Neural progenitor cell (in vitro differentiated cells): ENCODE results near the gene LTA. TPM values are rescaled to one million over a fixed set of nuclear protein-coding genes. Genes with fewer than 3 reads are reported as not detected.

Experiments used
- DNase-seq: peaks from one replicate; pipeline ENCODE4 v3.0.0-alpha.2; 2016; ENCODE audit warnings: low spot score
- H2AFZ ChIP-seq: fragments of 200-600 bp; sonication (generic); replicated peaks from 2 replicates; pipeline ENCODE4 v1.6.1; 2016; ENCODE audit warnings: antibody characterized with exemption
- H3F3A ChIP-seq: fragments of 200-600 bp; sonication (generic); 2 replicates; pipeline ENCODE4 v1.6.1; 2016; ENCODE audit warnings: antibody characterized with exemption, low read depth
- H3K27ac ChIP-seq: fragments of 200-600 bp; sonication (generic); 2 replicates; pipeline ENCODE4 v1.5.1; 2016; ENCODE audit warnings: mild to moderate bottlenecking
- H3K27me3 ChIP-seq: fragments of 200-600 bp; sonication (generic); 2 replicates; pipeline ENCODE4 v1.6.1; 2016; ENCODE audit warnings: mild to moderate bottlenecking, moderate library complexity
- H3K36me3 ChIP-seq: fragments of 200-600 bp; sonication (generic); 2 replicates; pipeline ENCODE4 v1.5.1; 2016
- H3K4me1 ChIP-seq: fragments of 200-600 bp; sonication (generic); 2 replicates; pipeline ENCODE4 v1.6.1; 2016; ENCODE audit warnings: mixed run types
- H3K4me2 ChIP-seq: fragments of 200-600 bp; sonication (generic); 2 replicates; pipeline ENCODE4 v1.6.1; 2016
- H3K4me3 ChIP-seq: fragments of 200-600 bp; sonication (generic); 2 replicates; pipeline ENCODE4 v1.5.1; 2016
- H3K79me2 ChIP-seq: fragments of 200-600 bp; sonication (generic); 2 replicates; pipeline ENCODE4 v1.6.1; 2016; ENCODE audit warnings: low read depth
- H3K9ac ChIP-seq: fragments of 200-600 bp; sonication (generic); 2 replicates; pipeline ENCODE4 v1.6.1; 2016
- H3K9me3 ChIP-seq: fragments of 200-600 bp; sonication (generic); 2 replicates; pipeline ENCODE4 v1.5.1; 2016; ENCODE audit warnings: low read depth
- H4K20me1 ChIP-seq: fragments of 200-600 bp; sonication (generic); 2 replicates; pipeline ENCODE4 v1.6.1; 2016; ENCODE audit warnings: low read depth
- H3K27ac Mint-ChIP-seq: 3 replicates; pipeline ENCODE4 v1.8.0; 2021; ENCODE audit warnings: mixed read lengths
- H3K27me3 Mint-ChIP-seq: 2 replicates; pipeline ENCODE4 v1.8.0; 2022; ENCODE audit warnings: low read depth, mild to moderate bottlenecking, inconsistent platforms, moderate library complexity, mixed read lengths; ENCODE audit not compliant: insufficient read depth
- H3K36me3 Mint-ChIP-seq: 3 replicates; pipeline ENCODE4 v1.8.0; 2021; ENCODE audit warnings: mixed read lengths
- H3K4me1 Mint-ChIP-seq: 3 replicates; pipeline ENCODE4 v1.8.0; 2021; ENCODE audit warnings: mixed read lengths
- H3K4me3 Mint-ChIP-seq: 3 replicates; pipeline ENCODE4 v1.8.0; 2021; ENCODE audit warnings: mild to moderate bottlenecking, moderate library complexity, mixed read lengths
- H3K9me3 Mint-ChIP-seq: 3 replicates; pipeline ENCODE4 v1.8.0; 2020; ENCODE audit warnings: mixed read lengths
- CTCF ChIP-seq: fragments of 200-600 bp; sonication (generic); IDR thresholded peaks from 2 replicates; pipeline ENCODE4 v1.5.1; 2017; ENCODE audit warnings: antibody characterized with exemption, mild to moderate bottlenecking
- EZH2 ChIP-seq: fragments of 200-600 bp; sonication (generic); IDR thresholded peaks from 2 replicates; pipeline ENCODE4 v1.6.1; 2017; ENCODE audit warnings: antibody characterized with exemption, mild to moderate bottlenecking, moderate library complexity
- EZH2phosphoT487 ChIP-seq: fragments of 200-600 bp; sonication (generic); IDR thresholded peaks from 2 replicates; pipeline ENCODE4 v1.6.1; 2017; ENCODE audit warnings: antibody characterized with exemption
- total RNA-seq: library from RNA; depleted of rRNA; stranded (reverse); fragments of >200 nt; gene quantifications from 2 replicates; pipeline ENCODE4 v1.2.3, GENCODE V29; 2015; ENCODE audit warnings: low replicate concordance

Gene LTA
- total RNA-seq, 1 donor from 2014 or later, result not detected

- H4K20me1 ChIP-seq, result peaks cover 58% of the 10 kb centered on the region
- Mint-ChIP-seq H3K27ac (peak overlapping the region; percentile 100), H3K4me3 (peak overlapping the region; percentile 100), H3K36me3 (peaks cover 45% of the 10 kb centered on the region), H3K27me3 (peaks cover 6% of the 10 kb centered on the region), H3K4me1 (peaks cover 44% of the 10 kb centered on the region), H3K9me3 (no peaks in the 10 kb centered on the region)
- peaks cover 16% of the 10 kb centered on the region for H3K4me1 ChIP-seq
- H2AFZ ChIP-seq, result no peak overlapping the region
- DNase-seq, result no peak
- H3K79me2 ChIP-seq, result peaks cover 76% of the 10 kb centered on the region
- peak overlapping the region; percentile 89 for H3K4me2 ChIP-seq
- H3K9me3 ChIP-seq, result no peaks in the 10 kb centered on the region
- H3K27ac ChIP-seq, result no peak overlapping the region
- peaks cover 61% of the 10 kb centered on the region for H3F3A ChIP-seq
- H3K27me3 ChIP-seq, result no peaks in the 10 kb centered on the region
- no peak for TF ChIP-seq CTCF
- no peak for TF ChIP-seq EZH2phosphoT487
- no peak for TF ChIP-seq EZH2
- peak overlapping the region; percentile 96 for H3K4me3 ChIP-seq
- H3K36me3 ChIP-seq, result peaks cover 32% of the 10 kb centered on the region
- H3K9ac ChIP-seq, result peak overlapping the region; percentile 99
These were observed 31.4 kb upstream of the LTA start for GRCh38 chr6:31540640-31541039.

DNA sequence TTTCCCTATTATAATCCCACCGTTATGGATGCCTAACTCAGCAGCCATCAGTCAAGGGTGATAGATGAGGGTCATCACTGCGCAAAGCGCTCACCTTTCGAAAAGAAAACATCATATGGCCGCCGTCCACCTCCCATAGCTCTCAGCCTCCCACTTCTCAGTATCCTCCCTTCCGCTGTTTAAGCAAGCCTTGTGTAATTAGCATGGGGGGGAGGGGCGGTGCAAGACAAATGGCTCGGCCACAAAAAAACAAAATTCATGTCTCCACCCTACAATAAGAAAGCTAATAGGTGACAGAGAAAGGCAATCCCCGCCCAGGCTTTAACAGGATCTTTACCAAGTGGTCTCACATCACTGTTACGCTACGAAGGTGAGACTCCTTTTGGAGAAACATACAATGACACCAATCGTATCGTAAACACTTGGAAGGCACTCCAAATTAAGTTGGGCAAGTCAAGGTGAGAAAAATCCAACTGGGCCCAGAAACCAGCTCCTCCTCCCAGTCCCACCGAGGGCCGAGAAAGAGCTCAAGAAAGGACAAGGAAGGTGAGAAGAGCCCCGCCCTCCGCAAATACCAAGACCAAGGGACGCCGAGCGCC is 30.9 kb upstream of the LTA start:
- DNase-seq, result peak; percentile 53
- Histone ChIP-seq H3K4me2 (peak overlapping the region; percentile 89), H3K79me2 (peaks cover 73% of the 10 kb centered on the region), H3K27me3 (no peaks in the 10 kb centered on the region), H2AFZ (peak overlapping the region; percentile 30), H3K9me3 (no peaks in the 10 kb centered on the region), H3K36me3 (peaks cover 28% of the 10 kb centered on the region), H3F3A (peaks cover 56% of the 10 kb centered on the region), H4K20me1 (peaks cover 52% of the 10 kb centered on the region), H3K4me3 (peak overlapping the region; percentile 96), H3K27ac (peak overlapping the region; percentile 100), H3K4me1 (peaks cover 21% of the 10 kb centered on the region), H3K9ac (peak overlapping the region; percentile 99)
- H3K9me3 Mint-ChIP-seq, result no peaks in the 10 kb centered on the region
- H3K27me3 Mint-ChIP-seq, result peaks cover 6% of the 10 kb centered on the region
- H3K4me1 Mint-ChIP-seq, result peaks cover 49% of the 10 kb centered on the region
- TF ChIP-seq EZH2phosphoT487 (no peak), CTCF (no peak), EZH2 (no peak)
- H3K4me3 Mint-ChIP-seq, result peak overlapping the region; percentile 100
- H3K27ac Mint-ChIP-seq, result peak overlapping the region; percentile 100
- H3K36me3 Mint-ChIP-seq, result peaks cover 39% of the 10 kb centered on the region

- no peaks in the 10 kb centered on the region for H3K27me3 ChIP-seq
- peaks cover 22% of the 10 kb centered on the region for H3K36me3 ChIP-seq
- H3K4me1 ChIP-seq, result peaks cover 22% of the 10 kb centered on the region
- peak within 1 kb of the TSS; percentile 96 for H3K4me3 ChIP-seq
- peak within 1 kb of the TSS; percentile 89 for H3K4me2 ChIP-seq
- H3F3A ChIP-seq, result peaks cover 57% of the 10 kb centered on the region
- peak; percentile 98 for DNase-seq
- no peaks in the 10 kb centered on the region for H3K9me3 ChIP-seq
- peaks cover 45% of the 10 kb centered on the region for H4K20me1 ChIP-seq
- H3K27ac Mint-ChIP-seq, result peak within 1 kb of the TSS; percentile 100
- H3K9me3 Mint-ChIP-seq, result no peaks in the 10 kb centered on the region
- peak within 1 kb of the TSS; percentile 99 for H3K9ac ChIP-seq
- peak within 1 kb of the TSS; percentile 89 for H2AFZ ChIP-seq
- peaks cover 66% of the 10 kb centered on the region for H3K79me2 ChIP-seq
- H3K4me1 Mint-ChIP-seq, result peaks cover 55% of the 10 kb centered on the region
- H3K27me3 Mint-ChIP-seq, result peaks cover 6% of the 10 kb centered on the region
- H3K4me3 Mint-ChIP-seq, result peak within 1 kb of the TSS; percentile 100
- peaks cover 33% of the 10 kb centered on the region for H3K36me3 Mint-ChIP-seq
- peak within 1 kb of the TSS; percentile 100 for H3K27ac ChIP-seq
- TF ChIP-seq EZH2, result no peak
- no peak for TF ChIP-seq EZH2phosphoT487
- TF ChIP-seq CTCF, result no peak
These were observed 30.2 kb upstream of the LTA start, which contains the start of gene DDX39B for GRCh38 chr6:31541658-31542521. TSS of gene DDX39B (minus strand) at chr6:31542003. CDS start at chr6:31540532, 1,471 bp downstream.
